Ovary (tissue), 3 donors: Measurements from ENCODE around the gene SLX4.

Experiments
- EP300 ChIP-seq: sonication (generic); formaldehyde crosslinking; IDR thresholded peaks from one replicate; pipeline ENCODE4 v1.6.1; 2017; ENCODE audit warnings: antibody characterized with exemption
- POLR2A ChIP-seq: fragments of 450-650 bp; IDR thresholded peaks from one replicate; pipeline ENCODE4 v1.6.1; 2017; ENCODE audit warnings: antibody characterized with exemption, mild to moderate bottlenecking, moderate library complexity
- TF ChIP-seq, protein P1 (sequence below), 3 donors: fragments of 450-650 bp in 2 of 3; fragments of 200-600 bp in 1 of 3; IDR thresholded peaks; one replicate each; pipeline versions ENCODE4 v1.5.1 to v1.8.0; 2016 to 2022; ENCODE audit warnings: antibody characterized with exemption in 3 of 3, mild to moderate bottlenecking in 1 of 3
- donor health status: DM: no; HTN: no; CAD: no.

- no peak for TF ChIP-seq POLR2A
- TF ChIP-seq, protein P1, sequence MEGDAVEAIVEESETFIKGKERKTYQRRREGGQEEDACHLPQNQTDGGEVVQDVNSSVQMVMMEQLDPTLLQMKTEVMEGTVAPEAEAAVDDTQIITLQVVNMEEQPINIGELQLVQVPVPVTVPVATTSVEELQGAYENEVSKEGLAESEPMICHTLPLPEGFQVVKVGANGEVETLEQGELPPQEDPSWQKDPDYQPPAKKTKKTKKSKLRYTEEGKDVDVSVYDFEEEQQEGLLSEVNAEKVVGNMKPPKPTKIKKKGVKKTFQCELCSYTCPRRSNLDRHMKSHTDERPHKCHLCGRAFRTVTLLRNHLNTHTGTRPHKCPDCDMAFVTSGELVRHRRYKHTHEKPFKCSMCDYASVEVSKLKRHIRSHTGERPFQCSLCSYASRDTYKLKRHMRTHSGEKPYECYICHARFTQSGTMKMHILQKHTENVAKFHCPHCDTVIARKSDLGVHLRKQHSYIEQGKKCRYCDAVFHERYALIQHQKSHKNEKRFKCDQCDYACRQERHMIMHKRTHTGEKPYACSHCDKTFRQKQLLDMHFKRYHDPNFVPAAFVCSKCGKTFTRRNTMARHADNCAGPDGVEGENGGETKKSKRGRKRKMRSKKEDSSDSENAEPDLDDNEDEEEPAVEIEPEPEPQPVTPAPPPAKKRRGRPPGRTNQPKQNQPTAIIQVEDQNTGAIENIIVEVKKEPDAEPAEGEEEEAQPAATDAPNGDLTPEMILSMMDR (IDR thresholded peaks at IDR 0.05): no peak
- TF ChIP-seq EP300: no peak
These were observed 44.4 kb downstream of the SLX4 start for GRCh38 chr16:3566990-3567389.
